ENCODE results near the gene PLEKHB2.
"Not testable (repeated sequence)": the region's sequence is repeated elsewhere in the genome, so short reads cannot be mapped to it uniquely, and the experiment has no call there.

The PLEKHB2 gene

GRCh38 chr2:131127981-131128380, 22.8 kb downstream of the PLEKHB2 start:
- Mint-ChIP-seq H3K36me3 (ENCODE audit: insufficient read depth) (peaks cover 62% of the 10 kb centered on the region), H3K27ac (ENCODE audit: low read depth) (no peak overlapping the region), H3K9me3 (no peaks in the 10 kb centered on the region), H3K4me3 (no peak overlapping the region), H3K27me3 (no peaks in the 10 kb centered on the region), H3K4me1 (peaks cover 6% of the 10 kb centered on the region)
- ATAC-seq (replicated peaks; ENCODE audit: extremely low read depth, poor library complexity, severe bottlenecking) (no peak), DNase-seq (ENCODE audit: low spot score in 2 of 2) (no peak)

GRCh38 chr2:131130298-131130596, 25.1 kb downstream of the PLEKHB2 start:
- Mint-ChIP-seq H3K4me1 (no peaks in the 10 kb centered on the region), H3K27me3 (no peaks in the 10 kb centered on the region), H3K36me3 (ENCODE audit: insufficient read depth) (peaks cover 58% of the 10 kb centered on the region), H3K4me3 (no peak overlapping the region), H3K27ac (ENCODE audit: low read depth) (no peak overlapping the region), H3K9me3 (no peaks in the 10 kb centered on the region)
- ATAC-seq (replicated peaks; ENCODE audit: extremely low read depth, poor library complexity, severe bottlenecking) (no peak), DNase-seq (ENCODE audit: low spot score in 2 of 2) (no peak)

- DNase-seq (ENCODE audit: low spot score in 2 of 2) (no peak), ATAC-seq (replicated peaks; ENCODE audit: extremely low read depth, poor library complexity, severe bottlenecking) (peak; percentile 52)
- H3K36me3 Mint-ChIP-seq (ENCODE audit: insufficient read depth): peaks cover 53% of the 10 kb centered on the region
- no peaks in the 10 kb centered on the region for H3K9me3 Mint-ChIP-seq
- H3K4me3 Mint-ChIP-seq: no peak overlapping the region
- peaks cover 12% of the 10 kb centered on the region for H3K4me1 Mint-ChIP-seq
- H3K27ac Mint-ChIP-seq (ENCODE audit: low read depth): peak overlapping the region; percentile 55
- no peaks in the 10 kb centered on the region for H3K27me3 Mint-ChIP-seq
Measured at GRCh38 chr2:131132729-131133128, 27.6 kb downstream of the PLEKHB2 start.

GRCh38 chr2:131140581-131140980, 35.4 kb downstream of the PLEKHB2 start:
- peaks cover 51% of the 10 kb centered on the region for H3K4me1 Mint-ChIP-seq
- ATAC-seq (replicated peaks; ENCODE audit: extremely low read depth, poor library complexity, severe bottlenecking) (no peak), DNase-seq (ENCODE audit: low spot score in 2 of 2) (no peak)
- H3K27ac Mint-ChIP-seq (ENCODE audit: low read depth): no peak overlapping the region
- no peak overlapping the region for H3K4me3 Mint-ChIP-seq
- no peaks in the 10 kb centered on the region for H3K27me3 Mint-ChIP-seq
- peaks cover 46% of the 10 kb centered on the region for H3K36me3 Mint-ChIP-seq (ENCODE audit: insufficient read depth)
- no peaks in the 10 kb centered on the region for H3K9me3 Mint-ChIP-seq

- Mint-ChIP-seq H3K36me3 (ENCODE audit: insufficient read depth) (peaks cover 47% of the 10 kb centered on the region), H3K27ac (ENCODE audit: low read depth) (peak overlapping the region; percentile 35), H3K27me3 (no peaks in the 10 kb centered on the region), H3K9me3 (no peaks in the 10 kb centered on the region), H3K4me1 (peaks cover 38% of the 10 kb centered on the region), H3K4me3 (no peak overlapping the region)
- ATAC-seq (replicated peaks; ENCODE audit: extremely low read depth, poor library complexity, severe bottlenecking): no peak
- DNase-seq (ENCODE audit: low spot score in 2 of 2): no peak
Measured at GRCh38 chr2:131142849-131143248, 37.7 kb downstream of the PLEKHB2 start.

GRCh38 chr2:131143803-131144202, 38.7 kb downstream of the PLEKHB2 start:
- peaks cover 45% of the 10 kb centered on the region for H3K36me3 Mint-ChIP-seq (ENCODE audit: insufficient read depth)
- no peak for ATAC-seq (replicated peaks; ENCODE audit: extremely low read depth, poor library complexity, severe bottlenecking)
- H3K27ac Mint-ChIP-seq (ENCODE audit: low read depth): no peak overlapping the region
- no peaks in the 10 kb centered on the region for H3K27me3 Mint-ChIP-seq
- DNase-seq (ENCODE audit: low spot score in 2 of 2): no peak
- no peaks in the 10 kb centered on the region for H3K9me3 Mint-ChIP-seq
- no peak overlapping the region for H3K4me3 Mint-ChIP-seq
- H3K4me1 Mint-ChIP-seq: peaks cover 31% of the 10 kb centered on the region

GRCh38 chr2:131145040-131145439, 39.9 kb downstream of the PLEKHB2 start:
- Mint-ChIP-seq H3K27me3 (no peaks in the 10 kb centered on the region), H3K27ac (ENCODE audit: low read depth) (no peak overlapping the region), H3K4me3 (no peak overlapping the region), H3K4me1 (peaks cover 19% of the 10 kb centered on the region), H3K9me3 (no peaks in the 10 kb centered on the region), H3K36me3 (ENCODE audit: insufficient read depth) (peaks cover 51% of the 10 kb centered on the region)
- DNase-seq (ENCODE audit: low spot score in 2 of 2) (no peak), ATAC-seq (replicated peaks; ENCODE audit: extremely low read depth, poor library complexity, severe bottlenecking) (no peak)

GRCh38 chr2:131146231-131146630, 41.1 kb downstream of the PLEKHB2 start:
- H3K9me3 Mint-ChIP-seq: no peaks in the 10 kb centered on the region
- H3K4me3 Mint-ChIP-seq: no peak overlapping the region
- no peak for DNase-seq (ENCODE audit: low spot score in 2 of 2)
- peaks cover 48% of the 10 kb centered on the region for H3K36me3 Mint-ChIP-seq (ENCODE audit: insufficient read depth)
- H3K4me1 Mint-ChIP-seq: peaks cover 12% of the 10 kb centered on the region
- no peaks in the 10 kb centered on the region for H3K27me3 Mint-ChIP-seq
- ATAC-seq (replicated peaks; ENCODE audit: extremely low read depth, poor library complexity, severe bottlenecking): no peak
- no peak overlapping the region for H3K27ac Mint-ChIP-seq (ENCODE audit: low read depth)

GRCh38 chr2:131146749-131147148, 41.6 kb downstream of the PLEKHB2 start:
- no peak overlapping the region for H3K27ac Mint-ChIP-seq (ENCODE audit: low read depth)

GRCh38 chr2:131148426-131148825, 43.3 kb downstream of the PLEKHB2 start:
- H3K27me3 Mint-ChIP-seq: no peaks in the 10 kb centered on the region

More at GRCh38 chr2:131146749-131147148, 41.6 kb downstream of the PLEKHB2 start:
- DNase-seq (ENCODE audit: low spot score in 2 of 2) (no peak), ATAC-seq (replicated peaks; ENCODE audit: extremely low read depth, poor library complexity, severe bottlenecking) (no peak)
- Mint-ChIP-seq H3K4me3 (no peak overlapping the region), H3K27me3 (no peaks in the 10 kb centered on the region), H3K9me3 (no peaks in the 10 kb centered on the region), H3K36me3 (ENCODE audit: insufficient read depth) (peaks cover 46% of the 10 kb centered on the region), H3K4me1 (peaks cover 12% of the 10 kb centered on the region)

GRCh38 chr2:131150109-131150508, 45.0 kb downstream of the PLEKHB2 start:
- H3K4me3 Mint-ChIP-seq; ATAC-seq (replicated peaks; ENCODE audit: extremely low read depth, poor library complexity, severe bottlenecking); H3K27me3 Mint-ChIP-seq; H3K27ac Mint-ChIP-seq (ENCODE audit: low read depth); H3K4me1 Mint-ChIP-seq; H3K9me3 Mint-ChIP-seq; DNase-seq (ENCODE audit: low spot score in 2 of 2): not testable (repeated sequence)
- H3K36me3 Mint-ChIP-seq (ENCODE audit: insufficient read depth): peaks cover 31% of the 10 kb centered on the region

More at GRCh38 chr2:131148426-131148825, 43.3 kb downstream of the PLEKHB2 start:
- Mint-ChIP-seq H3K4me1 (no peaks in the 10 kb centered on the region), H3K9me3 (no peaks in the 10 kb centered on the region), H3K4me3 (no peak overlapping the region), H3K36me3 (ENCODE audit: insufficient read depth) (peaks cover 37% of the 10 kb centered on the region), H3K27ac (ENCODE audit: low read depth) (no peak overlapping the region)
- ATAC-seq (replicated peaks; ENCODE audit: extremely low read depth, poor library complexity, severe bottlenecking) (no peak), DNase-seq (ENCODE audit: low spot score in 2 of 2) (no peak)

- Mint-ChIP-seq H3K27me3 (no peaks in the 10 kb centered on the region), H3K4me3 (no peak overlapping the region), H3K9me3 (no peaks in the 10 kb centered on the region), H3K4me1 (peaks cover 9% of the 10 kb centered on the region), H3K27ac (ENCODE audit: low read depth) (no peak overlapping the region), H3K36me3 (ENCODE audit: insufficient read depth) (peaks cover 25% of the 10 kb centered on the region)
- DNase-seq (ENCODE audit: low spot score in 2 of 2) (no peak), ATAC-seq (replicated peaks; ENCODE audit: extremely low read depth, poor library complexity, severe bottlenecking) (no peak)
Measured at GRCh38 chr2:131151398-131151797, 46.3 kb downstream of the PLEKHB2 start.

GRCh38 chr2:131152074-131152473, 46.9 kb downstream of the PLEKHB2 start:
- H3K36me3 Mint-ChIP-seq (ENCODE audit: insufficient read depth): peaks cover 20% of the 10 kb centered on the region
- DNase-seq (ENCODE audit: low spot score in 2 of 2) (no peak), ATAC-seq (replicated peaks; ENCODE audit: extremely low read depth, poor library complexity, severe bottlenecking) (no peak)
- H3K9me3 Mint-ChIP-seq: no peaks in the 10 kb centered on the region
- H3K27me3 Mint-ChIP-seq: no peaks in the 10 kb centered on the region
- H3K27ac Mint-ChIP-seq (ENCODE audit: low read depth): no peak overlapping the region
- H3K4me3 Mint-ChIP-seq: no peak overlapping the region
- peaks cover 9% of the 10 kb centered on the region for H3K4me1 Mint-ChIP-seq

- Mint-ChIP-seq H3K36me3 (ENCODE audit: insufficient read depth) (peaks cover 16% of the 10 kb centered on the region), H3K4me3 (no peak overlapping the region), H3K27me3 (no peaks in the 10 kb centered on the region), H3K27ac (ENCODE audit: low read depth) (no peak overlapping the region), H3K4me1 (peaks cover 9% of the 10 kb centered on the region), H3K9me3 (no peaks in the 10 kb centered on the region)
- ATAC-seq (replicated peaks; ENCODE audit: extremely low read depth, poor library complexity, severe bottlenecking) (no peak), DNase-seq (ENCODE audit: low spot score in 2 of 2) (no peak)
Measured at GRCh38 chr2:131153529-131153928, 48.4 kb downstream of the PLEKHB2 start.

All from central memory CD8-positive, alpha-beta T cell (primary cell).